ENCODE data around the gene KSR1.

DNA sequence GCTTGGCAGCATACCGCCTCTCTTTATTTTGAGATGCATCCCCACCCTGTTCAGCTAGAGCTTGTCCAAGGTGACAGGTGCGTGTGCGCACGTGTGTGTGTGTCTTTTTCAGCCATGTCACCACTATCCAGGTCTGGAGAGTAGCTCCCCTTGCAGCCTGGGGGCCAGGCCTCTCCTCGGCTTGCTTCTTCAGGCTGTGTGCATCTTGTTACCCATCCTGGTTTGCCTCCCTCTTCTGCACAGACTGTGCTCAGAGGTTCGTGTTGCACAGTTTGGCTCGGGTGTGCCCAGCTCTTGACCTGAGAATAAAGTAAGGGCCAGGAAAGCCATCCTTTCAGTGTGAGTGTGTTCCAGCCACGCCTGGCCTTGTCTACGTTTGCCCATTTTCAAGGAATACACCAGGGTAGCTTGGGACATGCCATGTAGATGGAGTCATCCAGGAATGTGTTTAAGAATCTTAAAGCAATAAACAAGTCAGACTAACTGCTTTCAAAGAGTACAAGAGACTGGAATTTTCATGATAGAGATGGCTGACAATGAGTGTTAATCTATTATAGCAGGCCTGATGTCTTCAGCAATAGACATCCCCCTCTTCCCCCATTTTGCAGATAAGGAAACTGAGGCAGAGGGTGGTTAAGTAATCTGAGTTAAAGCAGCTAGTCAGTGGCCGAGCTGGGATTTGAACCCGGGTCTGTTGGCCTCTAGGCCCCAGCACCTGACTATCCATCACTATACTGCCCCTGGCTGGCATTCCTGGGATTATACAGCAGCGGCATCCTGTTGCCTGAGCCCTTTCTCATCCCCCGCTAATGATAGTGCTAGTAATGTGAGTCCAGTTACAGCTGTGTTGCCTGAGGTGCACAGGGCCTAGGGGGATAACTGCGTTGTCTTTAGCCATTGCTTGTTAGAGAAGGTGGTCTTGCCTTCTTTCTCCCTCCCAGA, 77.9 kb downstream of the KSR1 start:
- TF ChIP-seq SMC3 (IDR thresholded peaks at IDR 0.05; ENCODE audit: low read depth, low read length) (no peak), ZBTB33 (IDR thresholded peaks at IDR 0.05; ENCODE audit: borderline replicate concordance, low read depth) (no peak), TEAD4 (IDR thresholded peaks at IDR 0.05; ENCODE audit: borderline replicate concordance, insufficient read depth) (no peak), CTCF (IDR thresholded peaks at IDR 0.05) (no peak), EZH2phosphoT487 (IDR thresholded peaks at IDR 0.05; ENCODE audit: borderline replicate concordance, low read depth) (no peak), POLR2AphosphoS5 (IDR thresholded peaks at IDR 0.05; ENCODE audit: low read depth, low read length) (no peak), TCF12 (IDR thresholded peaks at IDR 0.05) (no peak), SIN3A (IDR thresholded peaks at IDR 0.05; ENCODE audit: borderline replicate concordance, low read depth, low read length) (no peak), GATA2 (CRISPR knock-in tag; IDR thresholded peaks at IDR 0.05) (no peak), MXI1 (IDR thresholded peaks at IDR 0.05; ENCODE audit: low read depth, low read length) (no peak), ELF1 (IDR thresholded peaks at IDR 0.05) (no peak), RXRA (IDR thresholded peaks at IDR 0.05; ENCODE audit: borderline replicate concordance, low read depth) (no peak)
- TF ChIP-seq, protein P1, sequence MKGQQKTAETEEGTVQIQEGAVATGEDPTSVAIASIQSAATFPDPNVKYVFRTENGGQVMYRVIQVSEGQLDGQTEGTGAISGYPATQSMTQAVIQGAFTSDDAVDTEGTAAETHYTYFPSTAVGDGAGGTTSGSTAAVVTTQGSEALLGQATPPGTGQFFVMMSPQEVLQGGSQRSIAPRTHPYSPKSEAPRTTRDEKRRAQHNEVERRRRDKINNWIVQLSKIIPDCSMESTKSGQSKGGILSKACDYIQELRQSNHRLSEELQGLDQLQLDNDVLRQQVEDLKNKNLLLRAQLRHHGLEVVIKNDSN (IDR thresholded peaks at IDR 0.05; ENCODE audit: borderline replicate concordance, low read depth): no peak
- TF ChIP-seq, protein P2, sequence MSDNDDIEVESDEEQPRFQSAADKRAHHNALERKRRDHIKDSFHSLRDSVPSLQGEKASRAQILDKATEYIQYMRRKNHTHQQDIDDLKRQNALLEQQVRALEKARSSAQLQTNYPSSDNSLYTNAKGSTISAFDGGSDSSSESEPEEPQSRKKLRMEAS (IDR thresholded peaks at IDR 0.05; ENCODE audit: low read depth): no peak
